GM12878 (cell line): ENCODE results near the gene MACROD2. TPM values are rescaled to one million over a fixed set of nuclear protein-coding genes. Genes with fewer than 3 reads are reported as not detected.

ENCODE experiments used
- ATAC-seq: fragments of 200-7000 bp; cut with Tn5 transposase; 3 replicates; pipeline ENCODE4 v1.9.1; 2020; ENCODE audit warnings: mild to moderate bottlenecking, moderate library complexity
- BruUV-seq: library from RNA; stranded (reverse); fragments of 400-500 nt; replicated peaks from 2 replicates; lab custom pipeline; 2021; lab: Mats Ljungman, UMichigan
- CTCF ChIA-PET: fragments of 300-600 bp; sonication (Branson Sonifier 250); formaldehyde crosslinking; extraction: SDS; loops from one replicate; lab custom pipeline; 2021; ENCODE audit warnings: inconsistent platforms; lab: Yijun Ruan, JAX
- POLR2A ChIA-PET: fragments of 350-600 bp; formaldehyde crosslinking; extraction: SDS; loops from one replicate; lab custom pipeline; 2021; ENCODE audit warnings: inconsistent platforms; lab: Charles Lee
- RAD21 ChIA-PET: fragments of 300-600 bp; sonication (Branson Sonifier 250); formaldehyde crosslinking; loops from one replicate; lab custom pipeline; 2023; ENCODE audit warnings: antibody characterized with exemption; ENCODE audit not compliant: unreplicated experiment; lab: Charles Lee
- SMC1A ChIA-PET: fragments of 300-600 bp; sonication (Branson Sonifier 250); formaldehyde crosslinking; loops from one replicate; lab custom pipeline; 2023; ENCODE audit not compliant: unreplicated experiment, uncharacterized antibody; lab: Charles Lee
- DNase-seq: peaks from one replicate; pipeline ENCODE4 v3.0.0-alpha.2; 2011; ENCODE audit warnings: low read depth, low spot score
- FAIRE-seq: peaks from 3 replicates; lab custom pipeline; 2011; peaks lifted over from hg19 to GRCh38; lab: Jason Lieb, UNC
- H2AFZ ChIP-seq: 2 replicates; pipeline ENCODE4 v1.6.0; 2011; ENCODE audit warnings: low read depth, low read length, control low read depth; ENCODE audit not compliant: control insufficient read depth
- H3K27ac ChIP-seq: 2 replicates; pipeline ENCODE4 v1.5.1; 2011; ENCODE audit warnings: control low read depth; ENCODE audit not compliant: control insufficient read depth, insufficient read depth
- H3K27me3 ChIP-seq, 2 experiments: replicated peaks in 1 of 2; 2 replicates each; pipeline versions ENCODE4 v1.6.0 to v1.6.1; 2011; ENCODE audit warnings: low read length in 1 of 2; ENCODE audit not compliant: control insufficient read depth in 2 of 2, insufficient read depth in 2 of 2
- H3K36me3 ChIP-seq, 2 experiments: 2 replicates each; pipeline ENCODE4 v1.5.1; 2011; ENCODE audit warnings: low read length in 1 of 2; ENCODE audit not compliant: control insufficient read depth in 2 of 2, insufficient read depth in 2 of 2
- H3K4me1 ChIP-seq: 2 replicates; pipeline ENCODE4 v1.6.1; 2011; ENCODE audit warnings: mild to moderate bottlenecking, low read length, moderate library complexity, mixed read lengths; ENCODE audit not compliant: control insufficient read depth, insufficient read depth
- H3K4me2 ChIP-seq: 2 replicates; pipeline ENCODE4 v1.6.0; 2011; ENCODE audit warnings: control low read depth; ENCODE audit not compliant: control insufficient read depth, insufficient read depth
- H3K4me3 ChIP-seq: fragments of 200-600 bp; sonication (generic); 2 replicates; pipeline ENCODE4 v1.5.1; 2016
- H3K79me2 ChIP-seq: 2 replicates; pipeline ENCODE4 v1.6.0; 2011; ENCODE audit warnings: low read length; ENCODE audit not compliant: control insufficient read depth, insufficient read depth
- H3K9ac ChIP-seq: 2 replicates; pipeline ENCODE4 v1.8.0; 2011; ENCODE audit warnings: low read length, control low read depth, mixed read lengths; ENCODE audit not compliant: control insufficient read depth, insufficient read depth
- H3K9me3 ChIP-seq: replicated peaks from 3 replicates; pipeline ENCODE4 v1.5.1; 2011; ENCODE audit warnings: mild to moderate bottlenecking, low read length; ENCODE audit not compliant: control insufficient read depth, insufficient read depth
- H4K20me1 ChIP-seq: 2 replicates; pipeline ENCODE4 v1.6.0; 2011; ENCODE audit not compliant: control insufficient read depth, insufficient read depth
- EED ChIP-seq: sonication (generic); IDR thresholded peaks from 2 replicates; pipeline ENCODE4 v1.6.1; 2016; ENCODE audit warnings: antibody characterized with exemption, low read depth
- FOXM1 ChIP-seq: IDR thresholded peaks from 2 replicates; pipeline ENCODE4 v1.6.1; 2012; ENCODE audit warnings: low read depth, mild to moderate bottlenecking, inconsistent platforms, low read length, moderate library complexity
- GATAD2B ChIP-seq: fragments of 450-650 bp; conservative IDR thresholded peaks from 2 replicates; pipeline ENCODE4 v1.6.1; 2017; ENCODE audit warnings: low read depth, mild to moderate bottlenecking, moderate library complexity
- HCFC1 ChIP-seq: fragments of 150-350 bp; IDR thresholded peaks from 2 replicates; pipeline ENCODE4 v1.6.1; 2014; ENCODE audit warnings: low read length
- HDAC6 ChIP-seq: fragments of 200-600 bp; sonication (generic); IDR thresholded peaks from one replicate; pipeline ENCODE4 v1.8.0; 2017; ENCODE audit warnings: antibody characterized with exemption; ENCODE audit not compliant: unreplicated experiment
- IKZF2 ChIP-seq, 2 experiments: fragments of 450-650 bp; IDR thresholded peaks; 2 replicates each; pipeline ENCODE4 v1.6.1; 2017; ENCODE audit warnings: mild to moderate bottlenecking in 2 of 2, moderate library complexity in 2 of 2
- KDM1A ChIP-seq: fragments of 200-600 bp; sonication (generic); IDR thresholded peaks from 2 replicates; pipeline ENCODE4 v1.6.1; 2016; ENCODE audit warnings: borderline replicate concordance
- WGBS: methylation state at CpG from one replicate; pipeline ENCODE4 v1.1.6; 2016; ENCODE audit warnings: low lambda C conversion rate; ENCODE audit not compliant: insufficient replicate concordance, insufficient coverage; ENCODE audit errors: missing lambda C conversion rate; 5-methylcytosine and 5-hydroxymethylcytosine counted together
- in situ Hi-C: fragments of 300-500 bp; cut with MboI; formaldehyde crosslinking; loops from 9 replicates; pipeline ENCODE4 v1.14.3; 2018; ENCODE audit warnings: mixed read lengths
- intact Hi-C: fragments of 100-400 bp; cut with micrococcal nuclease; formaldehyde crosslinking; loops from one replicate; pipeline ENCODE4 v1.14.2; 2022; ENCODE audit not compliant: unreplicated experiment
- polyA plus RNA-seq, 11 experiments: library from polyadenylated mRNA; depleted of rRNA in 4 of 11; unstranded in 6 of 11; stranded (reverse) in 5 of 11; fragments of >200 nt; fragmentation: Nextera tagmentation in 4 of 11; fragmentation: Illumina TruSeq in 1 of 11; extraction: Ambion mirVana in 4 of 11; extraction: Trizol in 1 of 11; gene quantifications; 1 replicate in 1 of 11; 2 replicates in 10 of 11; pipeline versions ENCODE4 v1.2.1 to v1.2.3, GENCODE V29; 2011 to 2016; ENCODE audit warnings: inconsistent platforms in 2 of 11, missing spikeins in 2 of 11, low read depth in 1 of 11
- total RNA-seq, 4 experiments: library from RNA; depleted of rRNA in 3 of 4; stranded (reverse); fragments of >200 nt in 3 of 4; fragmentation: Illumina TruSeq in 1 of 4; extraction: Trizol in 1 of 4; gene quantifications; 2 replicates each; pipeline versions ENCODE4 v1.2.1 to v1.2.3, GENCODE V29; 2013 to 2021
- TF ChIP-seq, protein P1 (sequence below): IDR thresholded peaks from 2 replicates; pipeline ENCODE4 v1.6.1; 2012; ENCODE audit warnings: low read depth, low read length, improper control_type of control experiment
- TF ChIP-seq, protein P2 (sequence below): fragments of 450-650 bp; IDR thresholded peaks from 2 replicates; pipeline ENCODE4 v1.6.1; 2017; ENCODE audit warnings: mild to moderate bottlenecking, low read depth, inconsistent platforms; ENCODE audit not compliant: poor library complexity, severe bottlenecking
- TF ChIP-seq, protein P3 (sequence below): IDR thresholded peaks from 2 replicates; pipeline ENCODE4 v1.6.1; 2012; ENCODE audit warnings: low read depth, low read length, improper control_type of control experiment
- TF ChIP-seq, protein P4 (sequence below): fragments of 450-650 bp; conservative IDR thresholded peaks from 2 replicates; pipeline ENCODE4 v1.6.1; 2017; ENCODE audit warnings: mild to moderate bottlenecking, moderate library complexity

MACROD2 gene
- total and polyA plus RNA-seq, 10 of the 15 experiments (the other 5 are each of a cell fraction or from before 2014, with no cell fraction given) = 1.1 to 21.5 (median 2.2) TPM

DNA sequence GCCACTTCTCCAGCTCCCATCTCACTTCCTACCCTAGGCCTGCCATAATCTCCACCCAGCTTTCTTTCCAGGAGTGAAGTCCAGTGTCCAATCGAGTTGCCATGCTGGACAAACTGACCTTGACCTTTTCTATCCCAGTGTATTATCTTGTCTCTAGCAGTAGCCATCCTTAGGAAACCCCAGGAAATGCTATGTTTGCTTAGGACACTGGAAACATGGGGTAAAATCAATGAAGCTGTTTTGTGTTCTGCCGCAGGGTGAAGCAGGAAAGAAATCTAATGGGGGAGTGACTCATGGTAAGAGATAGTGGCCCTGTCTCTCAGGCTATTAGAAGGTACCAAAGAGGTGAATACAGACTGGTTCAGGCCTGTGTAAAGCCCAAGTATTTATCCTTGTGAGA lies 1452.2 kb downstream of the MACROD2 start:
- no peak for DNase-seq
- no peak for TF ChIP-seq KDM1A
- TF ChIP-seq, protein P1, sequence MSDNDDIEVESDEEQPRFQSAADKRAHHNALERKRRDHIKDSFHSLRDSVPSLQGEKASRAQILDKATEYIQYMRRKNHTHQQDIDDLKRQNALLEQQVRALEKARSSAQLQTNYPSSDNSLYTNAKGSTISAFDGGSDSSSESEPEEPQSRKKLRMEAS = no peak
- no peak for TF ChIP-seq GATAD2B
- TF ChIP-seq, protein P2, sequence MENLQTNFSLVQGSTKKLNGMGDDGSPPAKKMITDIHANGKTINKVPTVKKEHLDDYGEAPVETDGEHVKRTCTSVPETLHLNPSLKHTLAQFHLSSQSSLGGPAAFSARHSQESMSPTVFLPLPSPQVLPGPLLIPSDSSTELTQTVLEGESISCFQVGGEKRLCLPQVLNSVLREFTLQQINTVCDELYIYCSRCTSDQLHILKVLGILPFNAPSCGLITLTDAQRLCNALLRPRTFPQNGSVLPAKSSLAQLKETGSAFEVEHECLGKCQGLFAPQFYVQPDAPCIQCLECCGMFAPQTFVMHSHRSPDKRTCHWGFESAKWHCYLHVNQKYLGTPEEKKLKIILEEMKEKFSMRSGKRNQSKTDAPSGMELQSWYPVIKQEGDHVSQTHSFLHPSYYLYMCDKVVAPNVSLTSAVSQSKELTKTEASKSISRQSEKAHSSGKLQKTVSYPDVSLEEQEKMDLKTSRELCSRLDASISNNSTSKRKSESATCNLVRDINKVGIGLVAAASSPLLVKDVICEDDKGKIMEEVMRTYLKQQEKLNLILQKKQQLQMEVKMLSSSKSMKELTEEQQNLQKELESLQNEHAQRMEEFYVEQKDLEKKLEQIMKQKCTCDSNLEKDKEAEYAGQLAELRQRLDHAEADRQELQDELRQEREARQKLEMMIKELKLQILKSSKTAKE = no peak
- TF ChIP-seq EED = no peak
- TF ChIP-seq HCFC1 = no peak
- no peak for TF ChIP-seq IKZF2 (IDR thresholded peaks at IDR 0.05)
- TF ChIP-seq FOXM1 = no peak
- TF ChIP-seq, protein P3, sequence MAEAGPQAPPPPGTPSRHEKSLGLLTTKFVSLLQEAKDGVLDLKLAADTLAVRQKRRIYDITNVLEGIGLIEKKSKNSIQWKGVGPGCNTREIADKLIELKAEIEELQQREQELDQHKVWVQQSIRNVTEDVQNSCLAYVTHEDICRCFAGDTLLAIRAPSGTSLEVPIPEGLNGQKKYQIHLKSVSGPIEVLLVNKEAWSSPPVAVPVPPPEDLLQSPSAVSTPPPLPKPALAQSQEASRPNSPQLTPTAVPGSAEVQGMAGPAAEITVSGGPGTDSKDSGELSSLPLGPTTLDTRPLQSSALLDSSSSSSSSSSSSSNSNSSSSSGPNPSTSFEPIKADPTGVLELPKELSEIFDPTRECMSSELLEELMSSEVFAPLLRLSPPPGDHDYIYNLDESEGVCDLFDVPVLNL = no peak
- TF ChIP-seq, protein P4, sequence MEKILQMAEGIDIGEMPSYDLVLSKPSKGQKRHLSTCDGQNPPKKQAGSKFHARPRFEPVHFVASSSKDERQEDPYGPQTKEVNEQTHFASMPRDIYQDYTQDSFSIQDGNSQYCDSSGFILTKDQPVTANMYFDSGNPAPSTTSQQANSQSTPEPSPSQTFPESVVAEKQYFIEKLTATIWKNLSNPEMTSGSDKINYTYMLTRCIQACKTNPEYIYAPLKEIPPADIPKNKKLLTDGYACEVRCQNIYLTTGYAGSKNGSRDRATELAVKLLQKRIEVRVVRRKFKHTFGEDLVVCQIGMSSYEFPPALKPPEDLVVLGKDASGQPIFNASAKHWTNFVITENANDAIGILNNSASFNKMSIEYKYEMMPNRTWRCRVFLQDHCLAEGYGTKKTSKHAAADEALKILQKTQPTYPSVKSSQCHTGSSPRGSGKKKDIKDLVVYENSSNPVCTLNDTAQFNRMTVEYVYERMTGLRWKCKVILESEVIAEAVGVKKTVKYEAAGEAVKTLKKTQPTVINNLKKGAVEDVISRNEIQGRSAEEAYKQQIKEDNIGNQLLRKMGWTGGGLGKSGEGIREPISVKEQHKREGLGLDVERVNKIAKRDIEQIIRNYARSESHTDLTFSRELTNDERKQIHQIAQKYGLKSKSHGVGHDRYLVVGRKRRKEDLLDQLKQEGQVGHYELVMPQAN = no peak
- TF ChIP-seq HDAC6 = no peak
- in situ Hi-C loops (no loop called here), intact Hi-C loops (no loop called here)
- ChIA-PET CTCF (no interaction called here), RAD21 (no interaction called here), POLR2A (no interaction called here), SMC1A (no interaction called here)
- ATAC-seq = no peak
- no peaks in the 10 kb centered on the region; a peak in 1 of 4 replicates for H3K27me3 ChIP-seq
- no peak for FAIRE-seq
- no peaks in the 10 kb centered on the region; the same call in 2 of the 3 replicates for H3K9me3 ChIP-seq
- H3K79me2 ChIP-seq = no peaks in the 10 kb centered on the region
- H2AFZ ChIP-seq = no peak overlapping the region
- H3K36me3 ChIP-seq = no peaks in the 10 kb centered on the region
- no peak overlapping the region for H3K4me3 ChIP-seq
- no TSS peak for BruUV-seq
- no peak overlapping the region for H3K27ac ChIP-seq
- no peaks in the 10 kb centered on the region for H3K4me1 ChIP-seq
- no peak overlapping the region for H3K4me2 ChIP-seq
- 53% methylated on average over 2 of the region's 2 CpGs for WGBS
- H3K9ac ChIP-seq = no peak overlapping the region
- no peaks in the 10 kb centered on the region for H4K20me1 ChIP-seq
